GDM1 (cell line): ENCODE measurements around the gene PARD3B.

Experiments used
- DNase-seq: peaks from one replicate; lab custom pipeline; 2025; lab: John Stamatoyannopoulos, UW

PARD3B gene

GRCh38 chr2:205066081-205066480, 520.8 kb downstream of the PARD3B start:
- DNase-seq, result no peak

GRCh38 chr2:205069928-205070327, 524.7 kb downstream of the PARD3B start:
- DNase-seq, result no peak

DNA sequence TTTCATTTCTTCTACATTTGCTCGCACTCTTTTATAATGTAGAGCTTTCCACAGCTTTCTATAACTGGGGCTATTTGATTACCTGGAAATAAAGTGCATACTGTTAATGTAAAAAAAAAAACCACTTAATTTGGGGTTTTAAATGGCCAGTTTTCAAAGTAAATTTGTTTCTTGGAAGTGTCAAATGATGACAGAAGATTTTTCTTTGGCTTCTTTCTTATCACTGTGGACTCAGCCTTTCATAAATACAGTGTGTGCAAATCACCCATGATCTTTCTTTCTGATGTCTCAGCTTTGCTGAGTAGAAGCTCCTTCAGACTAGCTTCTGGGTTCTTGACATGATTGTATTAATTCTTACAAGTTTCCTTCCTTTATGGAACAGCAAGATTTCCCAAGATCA, 525.6 kb downstream of the PARD3B start:
- no peak for DNase-seq

- DNase-seq, result no peak
These were observed 528.3 kb downstream of the PARD3B start for GRCh38 chr2:205073433-205074020.

DNA sequence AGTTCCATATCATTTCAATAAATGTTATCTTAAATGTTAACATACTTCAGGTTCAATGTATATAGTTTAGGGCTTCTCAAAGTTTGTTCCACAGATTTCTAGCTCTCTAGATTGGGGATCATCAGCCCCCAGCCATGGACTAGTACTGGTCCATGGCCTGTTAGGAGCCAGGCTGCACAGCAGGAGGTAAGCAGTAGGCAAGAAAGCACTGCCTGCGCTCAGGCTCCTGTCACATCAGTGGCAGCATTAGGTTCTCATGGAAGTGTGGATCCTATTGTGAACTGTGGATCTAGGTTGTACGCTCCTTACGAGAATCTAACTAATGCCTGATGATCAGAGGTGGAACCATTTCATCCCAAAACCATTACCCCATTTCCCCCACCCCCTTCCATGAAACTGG, 531.1 kb downstream of the PARD3B start:
- no peak for DNase-seq

DNA sequence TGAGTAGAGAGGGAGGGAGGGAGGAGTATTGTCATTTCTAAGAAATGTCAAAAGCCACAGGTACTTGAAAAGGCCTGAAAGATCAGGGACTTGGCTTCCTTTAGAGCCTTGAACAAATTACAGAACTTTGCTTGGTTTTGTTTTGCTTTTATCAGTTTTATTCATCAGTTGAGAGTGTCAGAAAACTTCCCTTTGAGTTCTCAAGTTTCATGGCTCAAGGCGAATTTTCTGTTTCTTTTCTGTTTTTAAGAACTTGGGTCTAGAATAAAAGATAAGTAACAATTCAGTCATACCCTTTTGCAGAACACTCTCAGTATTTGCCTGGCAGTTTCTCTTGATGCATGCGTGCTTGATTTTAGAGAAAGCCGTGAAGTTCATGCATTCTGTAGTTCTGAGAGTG, 531.9 kb downstream of the PARD3B start:
- no peak for DNase-seq

GRCh38 chr2:205078762-205079161, 533.5 kb downstream of the PARD3B start:
- DNase-seq, result no peak

DNA sequence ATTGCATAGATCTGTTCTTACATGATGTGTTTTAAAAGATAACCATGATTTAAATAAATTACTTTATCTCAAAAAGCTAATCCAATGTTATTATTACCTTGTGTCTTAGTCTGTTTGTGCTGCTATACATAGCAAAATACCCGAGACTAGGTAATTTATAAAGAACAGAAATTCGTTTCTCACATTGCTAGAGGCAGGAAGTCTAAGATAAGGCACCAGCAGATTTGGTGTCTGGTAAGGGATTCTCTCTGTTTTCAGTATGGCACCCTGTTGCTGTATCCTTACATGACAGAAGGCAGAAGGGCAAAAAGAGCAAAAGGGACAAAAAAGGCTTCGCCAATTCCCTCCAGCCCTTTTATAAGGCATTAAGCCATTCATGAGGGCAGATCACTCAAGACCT, 533.9 kb downstream of the PARD3B start:
- no peak for DNase-seq

- DNase-seq, result no peak
These were observed 541.4 kb downstream of the PARD3B start for GRCh38 chr2:205086662-205087061.

DNA sequence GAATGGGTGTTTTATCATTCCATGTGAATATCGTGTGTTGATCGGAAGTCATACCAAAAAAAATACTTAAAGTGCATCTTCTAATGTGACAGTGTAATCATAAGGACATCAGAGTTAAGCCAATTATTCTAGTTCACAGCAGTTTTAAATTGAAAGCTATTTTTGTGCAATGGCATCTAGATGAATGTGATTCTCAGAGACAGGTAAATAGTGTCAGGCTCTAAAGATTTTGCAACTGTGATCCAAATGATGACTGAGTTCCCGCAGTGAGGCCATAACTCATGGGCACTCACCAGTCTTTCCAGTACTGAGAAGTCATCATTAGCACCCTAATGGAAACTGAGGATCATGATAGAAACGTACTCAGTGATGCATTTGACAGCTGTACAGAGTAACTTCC, 542.6 kb downstream of the PARD3B start:
- no peak for DNase-seq

- no peak for DNase-seq
These were observed 544.7 kb downstream of the PARD3B start for GRCh38 chr2:205089958-205090357.

DNA sequence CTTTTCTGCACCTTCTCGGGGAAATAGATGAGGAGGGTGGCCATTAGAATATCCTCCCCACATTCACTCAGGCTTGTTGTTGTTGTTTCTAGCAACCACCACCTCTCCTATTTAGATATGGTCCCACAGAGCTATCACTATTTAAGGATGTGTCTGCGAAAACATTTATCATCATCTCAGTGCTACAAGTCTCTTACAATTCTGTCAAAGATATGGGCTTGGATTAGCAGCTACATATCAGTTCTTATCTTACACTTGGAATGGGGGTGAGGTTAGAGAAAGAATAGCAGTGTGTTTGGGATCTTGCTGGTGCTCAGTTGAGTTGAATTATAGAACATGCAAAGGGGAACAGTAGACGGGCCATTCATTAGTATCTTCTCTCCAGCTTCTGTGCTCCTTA, 546.1 kb downstream of the PARD3B start:
- no peak for DNase-seq

DNA sequence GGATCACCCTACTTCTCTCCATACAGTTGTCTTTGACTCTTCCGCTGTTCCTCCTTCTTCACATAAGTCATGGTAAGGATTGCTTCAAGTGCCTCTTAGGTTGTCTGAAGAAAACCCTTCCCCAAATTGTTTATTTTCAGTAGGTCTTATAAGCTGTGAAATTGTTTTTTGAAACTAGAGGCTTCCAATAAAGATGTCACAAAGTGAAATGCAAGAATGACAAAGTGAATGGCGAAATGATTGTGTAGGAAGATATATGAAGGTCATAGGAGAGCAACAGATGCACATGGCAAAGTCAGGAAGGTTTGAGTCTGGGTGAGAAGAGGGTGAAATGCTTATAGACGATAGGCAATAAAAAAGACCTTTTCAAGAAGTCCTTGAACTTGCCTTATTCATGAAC, 548.8 kb downstream of the PARD3B start:
- no peak for DNase-seq

DNA sequence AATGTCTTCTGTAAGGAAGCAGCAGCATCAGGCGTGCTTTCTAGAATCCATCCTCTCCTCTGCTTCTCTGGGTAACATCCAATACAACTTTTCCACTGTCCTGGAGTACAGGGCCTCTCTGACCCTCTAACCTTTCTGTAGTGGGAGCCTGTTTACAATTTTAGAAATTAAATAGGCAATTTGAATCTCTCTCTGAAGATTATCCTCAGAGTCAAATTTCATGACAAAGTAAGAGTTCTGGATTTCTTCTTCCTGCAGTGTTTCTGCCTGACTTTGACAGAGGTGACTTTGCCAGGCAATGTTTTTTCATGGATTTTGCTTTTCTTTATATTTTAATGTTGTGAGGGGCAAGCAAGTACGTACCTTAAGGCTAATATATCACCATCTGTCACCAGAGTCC, 558.4 kb downstream of the PARD3B start:
- no peak for DNase-seq

- DNase-seq, result no peak
These were observed 562.5 kb downstream of the PARD3B start for GRCh38 chr2:205107810-205108209.

DNA sequence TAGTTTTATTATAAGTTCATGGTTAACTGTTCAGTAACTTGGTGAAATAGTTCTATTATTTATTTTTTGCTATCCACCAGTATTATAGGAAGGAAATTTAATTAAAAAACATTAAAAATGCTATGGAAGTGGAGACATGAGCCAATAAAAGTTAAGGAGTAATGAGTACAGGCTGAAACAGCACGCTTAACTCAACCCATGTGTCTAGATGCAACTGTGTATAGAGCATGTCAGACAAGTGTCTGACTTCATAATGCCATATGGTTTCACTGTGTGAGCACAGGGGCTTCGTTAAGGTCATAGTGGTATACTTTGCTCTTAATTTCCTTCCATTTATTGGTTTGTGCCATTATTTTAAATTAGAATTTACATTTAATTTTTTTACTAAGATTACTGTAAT, 570.2 kb downstream of the PARD3B start:
- no peak for DNase-seq

DNA sequence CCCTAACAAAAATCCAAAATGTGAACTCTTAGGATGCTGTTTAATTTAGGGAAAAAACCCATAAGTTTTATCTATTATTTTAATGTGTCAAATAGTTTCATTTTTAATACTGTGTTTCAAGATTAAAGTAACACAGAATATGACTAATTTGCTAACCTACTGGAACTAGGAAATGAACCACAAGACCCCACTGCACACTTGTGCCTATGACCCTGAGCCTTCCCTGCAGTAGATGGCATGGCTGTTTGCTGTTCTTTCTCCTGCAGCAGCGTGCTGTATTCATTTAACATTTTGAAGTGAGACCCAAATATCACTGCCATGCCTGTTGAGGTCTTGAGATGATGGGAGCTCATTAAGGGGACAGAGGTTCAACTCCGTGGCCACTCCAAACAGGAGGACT, 571.9 kb downstream of the PARD3B start:
- DNase-seq, result no peak

DNA sequence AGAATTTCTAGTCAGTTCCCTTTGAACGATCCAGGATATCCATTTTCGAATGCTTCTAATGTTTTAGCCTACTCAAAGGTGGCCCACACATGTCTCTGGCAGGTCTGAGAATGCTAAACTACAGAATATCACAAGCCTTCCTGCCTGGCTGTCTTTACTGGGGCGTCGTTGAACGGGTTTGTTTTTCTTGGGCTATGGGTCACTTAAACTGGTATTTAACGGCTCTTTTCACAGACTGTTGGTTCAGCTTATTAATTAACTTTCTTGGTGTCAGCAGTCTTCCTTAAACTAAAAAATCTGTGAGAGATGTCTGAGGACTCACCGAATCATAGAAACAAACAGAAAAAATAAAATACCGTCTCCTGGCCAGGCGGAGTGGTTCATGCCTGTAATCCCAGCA, 573.9 kb downstream of the PARD3B start:
- no peak for DNase-seq

DNA sequence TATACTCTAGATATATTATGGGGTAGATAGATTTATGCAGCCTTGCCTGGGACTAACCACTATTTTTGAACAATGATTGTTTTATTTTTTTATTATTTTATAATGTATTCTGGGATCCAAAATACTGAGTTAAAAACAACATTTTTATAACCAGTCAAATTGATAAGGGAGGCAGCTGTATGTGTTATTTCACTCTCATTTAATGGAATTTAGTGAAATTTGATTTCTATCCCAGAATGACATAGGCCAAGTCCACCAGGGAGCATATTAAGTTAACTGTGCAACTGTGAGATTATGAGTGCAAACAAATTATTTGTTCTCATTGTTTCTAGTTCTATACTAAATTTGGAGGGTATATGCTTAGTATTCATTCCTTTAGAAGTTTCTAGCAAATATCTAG, 583.5 kb downstream of the PARD3B start:
- DNase-seq, result no peak

DNA sequence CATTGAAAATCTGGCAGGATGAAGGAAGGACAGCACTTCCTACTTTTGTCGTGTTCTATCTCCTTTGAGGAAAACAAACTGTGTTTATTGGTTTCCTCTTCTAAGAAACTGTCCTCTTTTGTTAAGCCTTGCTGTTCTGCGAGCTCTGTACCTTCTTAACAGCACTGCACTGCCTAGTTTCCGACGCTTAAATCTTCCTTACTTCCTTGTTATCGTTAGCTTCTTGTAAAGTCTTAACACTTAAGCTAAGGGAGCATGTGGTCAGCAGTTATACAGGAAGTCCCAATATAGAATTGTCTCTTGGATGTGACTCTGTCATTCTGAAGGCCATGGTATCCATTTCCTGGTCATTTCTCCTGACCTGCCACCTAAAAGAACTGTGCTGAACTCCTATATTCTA, 584.3 kb downstream of the PARD3B start:
- no peak for DNase-seq

DNA sequence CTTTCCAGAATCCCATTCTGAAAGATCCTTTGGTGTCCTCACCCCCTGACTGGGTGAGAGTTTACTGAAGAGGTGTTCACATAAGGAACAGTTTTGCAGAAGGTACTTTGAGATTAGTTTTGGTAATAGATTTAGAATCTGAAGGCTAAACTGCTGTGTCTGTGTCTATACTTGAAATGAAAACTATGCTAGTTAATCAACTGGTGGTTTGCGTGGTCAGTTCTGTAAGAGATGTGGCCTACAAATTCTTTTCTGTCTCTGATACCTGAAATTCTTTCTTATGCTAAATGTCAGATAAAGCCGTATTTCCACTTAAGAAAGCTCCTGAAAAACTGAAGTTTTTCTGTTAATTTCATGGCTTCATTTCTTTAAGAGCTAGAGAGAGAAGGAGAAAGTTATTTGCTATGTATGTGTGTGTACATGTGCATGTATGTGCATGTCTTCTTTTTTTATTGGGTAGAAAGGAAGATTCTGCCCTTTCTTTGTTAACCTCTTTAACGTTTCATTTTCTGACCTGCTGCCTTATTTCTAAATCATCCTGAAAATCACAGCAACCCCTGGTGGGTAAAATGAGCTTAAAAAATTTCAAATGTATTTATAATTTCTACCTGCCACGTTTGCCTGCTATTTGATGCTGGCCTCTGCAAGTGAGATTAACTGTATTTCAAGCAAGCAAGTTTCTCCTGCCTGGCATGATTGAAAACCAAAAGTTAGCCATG, 585.0 kb downstream of the PARD3B start:
- no peak for DNase-seq

DNA sequence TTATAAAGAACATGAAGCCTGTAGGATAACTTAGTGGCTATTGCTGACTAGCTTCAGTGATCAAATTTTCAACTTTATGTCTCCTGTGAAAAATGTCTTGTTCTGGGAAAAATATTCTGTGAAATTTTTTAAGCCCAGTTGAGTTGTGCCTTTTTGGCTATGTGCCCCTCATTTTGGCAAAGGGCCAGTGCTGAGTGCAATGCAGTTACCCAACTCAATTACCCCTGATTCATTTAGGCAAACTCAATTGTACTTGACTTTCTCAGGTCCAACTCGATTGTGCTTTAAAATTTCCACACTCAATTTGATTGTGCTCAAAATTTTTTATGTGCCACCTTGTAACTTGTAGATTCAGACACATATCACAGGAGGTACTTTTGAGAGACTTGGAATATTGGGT, 588.3 kb downstream of the PARD3B start:
- no peak for DNase-seq

DNA sequence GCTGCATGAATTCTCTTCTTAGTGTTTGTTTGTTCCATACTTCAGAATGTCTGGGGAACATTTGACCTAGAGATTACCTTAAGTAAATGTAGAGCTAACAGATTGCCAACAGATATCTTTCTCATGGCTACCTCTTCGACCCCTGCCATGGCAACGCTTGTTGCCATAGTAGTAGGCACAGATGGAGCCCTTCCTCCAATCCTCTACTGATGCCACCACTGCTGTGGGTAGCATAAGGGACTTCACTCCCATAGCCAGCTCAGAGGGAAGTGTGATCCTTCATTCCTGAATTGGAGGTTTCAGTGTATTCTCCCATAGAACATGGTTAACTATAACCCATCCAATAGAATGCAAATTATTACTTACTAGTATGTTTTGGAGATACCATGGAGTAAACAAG, 593.5 kb downstream of the PARD3B start:
- no peak for DNase-seq

GRCh38 chr2:205139822-205140463, 594.7 kb downstream of the PARD3B start:
- no peak for DNase-seq
